ENCODE results near the gene CDT1.

CDT1 gene

DNA sequence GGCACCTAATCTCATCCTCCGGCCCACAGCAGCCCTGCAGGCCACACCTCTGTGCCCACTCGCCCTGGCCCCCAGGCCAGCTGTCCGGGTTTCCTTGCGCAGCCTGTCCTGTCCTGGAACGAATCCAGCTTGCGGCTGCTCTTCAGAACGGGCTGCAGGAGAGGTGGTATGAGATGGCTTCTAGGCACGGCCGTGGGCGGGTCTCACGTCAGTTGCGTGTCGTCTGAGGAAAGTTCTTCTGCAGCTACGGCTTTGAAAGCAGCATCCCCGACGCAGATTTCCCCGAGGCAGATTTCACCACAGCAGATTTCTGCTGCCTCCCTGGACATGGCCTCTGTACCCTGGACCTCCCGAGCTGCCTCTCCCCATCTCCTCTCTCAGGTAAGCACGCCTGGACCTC is 35.0 kb downstream of the CDT1 start:
- FAIRE-seq (no peak), DNase-seq (ENCODE audit: insufficient read length, low spot score) (no peak)
- TF ChIP-seq TAF1 (IDR thresholded peaks at IDR 0.05; ENCODE audit: low read depth, low read length): no peak
- TF ChIP-seq POLR2AphosphoS5 (IDR thresholded peaks at IDR 0.05; ENCODE audit: low read depth, low read length): no peak
- TF ChIP-seq SPI1 (IDR thresholded peaks at IDR 0.05; ENCODE audit: low read depth, low read length): no peak
- TF ChIP-seq POLR2A (IDR thresholded peaks at IDR 0.05; ENCODE audit: low read depth, low read length): no peak
- TF ChIP-seq PAX5 (IDR thresholded peaks at IDR 0.05; ENCODE audit: insufficient read depth, low read length, severe bottlenecking): no peak
- TF ChIP-seq POU2F2 (IDR thresholded peaks at IDR 0.05; ENCODE audit: low read depth, low read length): no peak

DNA sequence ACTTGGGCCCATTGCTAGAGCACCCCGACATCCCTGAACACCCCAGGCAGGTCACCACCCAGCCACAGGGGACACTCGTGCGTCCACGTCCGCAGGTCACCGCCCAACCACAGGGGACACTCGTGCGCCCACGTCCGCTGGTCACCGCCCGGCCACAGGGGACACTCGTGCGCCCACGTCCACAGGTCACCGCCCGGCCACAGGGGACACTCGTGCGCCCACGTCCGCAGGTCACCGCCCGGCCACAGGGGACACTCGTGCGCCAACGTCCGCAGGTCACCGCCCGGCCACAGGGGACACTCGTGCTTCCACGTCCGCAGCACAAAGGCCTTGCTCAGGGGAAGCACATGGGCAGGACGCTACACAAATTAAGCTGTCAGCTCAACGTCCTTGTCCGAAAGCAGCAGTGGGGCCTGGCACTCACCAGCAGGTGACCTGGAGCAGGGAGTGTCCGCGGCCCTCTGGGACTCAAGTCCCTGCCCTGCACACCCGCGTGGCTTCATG is 35.5 kb downstream of the CDT1 start:
- FAIRE-seq: no peak
- DNase-seq (ENCODE audit: insufficient read length, low spot score): no peak
- no peak for TF ChIP-seq POLR2A (IDR thresholded peaks at IDR 0.05; ENCODE audit: low read depth, low read length)
- no peak for TF ChIP-seq POU2F2 (IDR thresholded peaks at IDR 0.05; ENCODE audit: low read depth, low read length)
- no peak for TF ChIP-seq SPI1 (IDR thresholded peaks at IDR 0.05; ENCODE audit: low read depth, low read length)
- no peak for TF ChIP-seq TAF1 (IDR thresholded peaks at IDR 0.05; ENCODE audit: low read depth, low read length)
- TF ChIP-seq PAX5 (IDR thresholded peaks at IDR 0.05; ENCODE audit: insufficient read depth, low read length, severe bottlenecking): no peak
- TF ChIP-seq POLR2AphosphoS5 (IDR thresholded peaks at IDR 0.05; ENCODE audit: low read depth, low read length): no peak

DNA sequence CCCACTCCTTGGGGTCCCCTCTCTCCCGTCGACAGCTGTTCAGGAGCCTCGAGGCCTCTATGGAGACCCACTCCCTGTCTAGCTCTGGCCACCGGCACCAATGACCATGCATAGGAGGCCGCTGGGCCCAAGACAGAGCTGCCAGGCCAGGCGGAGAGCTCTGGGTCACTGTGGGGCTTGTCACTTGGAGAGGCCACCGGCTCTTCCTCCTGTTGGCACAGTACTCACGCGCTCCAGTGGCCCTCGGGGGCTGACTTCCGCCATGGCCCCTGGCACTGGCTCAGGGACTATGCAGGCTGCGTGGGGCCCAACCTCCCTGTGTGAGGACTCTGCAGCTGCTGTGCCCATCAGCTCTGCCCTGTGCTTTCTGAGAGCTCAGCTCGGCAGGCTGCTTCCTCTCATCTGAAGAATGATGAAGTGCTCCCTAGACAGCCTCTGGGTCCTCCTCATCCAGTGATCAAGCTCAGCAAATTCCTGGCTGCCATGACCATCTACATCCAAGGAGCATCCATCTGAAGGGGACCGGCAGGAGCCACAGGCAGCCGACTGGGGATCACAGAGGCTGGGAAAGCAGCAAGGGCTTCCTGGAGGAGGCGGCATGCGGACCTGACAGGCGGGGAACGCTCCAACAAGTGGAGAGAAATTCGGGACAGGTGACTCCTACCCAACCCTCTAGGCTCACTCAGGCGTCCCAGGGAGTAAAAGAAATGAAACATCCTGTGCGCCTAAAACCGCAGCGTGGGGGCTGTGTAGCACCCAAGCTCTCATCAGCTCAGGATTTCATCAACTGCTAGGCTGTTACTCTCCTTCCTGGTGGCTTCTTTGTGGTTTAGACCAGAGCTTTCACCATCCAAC is 36.4 kb downstream of the CDT1 start:
- TF ChIP-seq TAF1 (IDR thresholded peaks at IDR 0.05; ENCODE audit: low read depth, low read length) (no peak), POU2F2 (IDR thresholded peaks at IDR 0.05; ENCODE audit: low read depth, low read length) (no peak), SPI1 (IDR thresholded peaks at IDR 0.05; ENCODE audit: low read depth, low read length) (no peak)
- DNase-seq (ENCODE audit: insufficient read length, low spot score) (no peak), FAIRE-seq (no peak)

DNA sequence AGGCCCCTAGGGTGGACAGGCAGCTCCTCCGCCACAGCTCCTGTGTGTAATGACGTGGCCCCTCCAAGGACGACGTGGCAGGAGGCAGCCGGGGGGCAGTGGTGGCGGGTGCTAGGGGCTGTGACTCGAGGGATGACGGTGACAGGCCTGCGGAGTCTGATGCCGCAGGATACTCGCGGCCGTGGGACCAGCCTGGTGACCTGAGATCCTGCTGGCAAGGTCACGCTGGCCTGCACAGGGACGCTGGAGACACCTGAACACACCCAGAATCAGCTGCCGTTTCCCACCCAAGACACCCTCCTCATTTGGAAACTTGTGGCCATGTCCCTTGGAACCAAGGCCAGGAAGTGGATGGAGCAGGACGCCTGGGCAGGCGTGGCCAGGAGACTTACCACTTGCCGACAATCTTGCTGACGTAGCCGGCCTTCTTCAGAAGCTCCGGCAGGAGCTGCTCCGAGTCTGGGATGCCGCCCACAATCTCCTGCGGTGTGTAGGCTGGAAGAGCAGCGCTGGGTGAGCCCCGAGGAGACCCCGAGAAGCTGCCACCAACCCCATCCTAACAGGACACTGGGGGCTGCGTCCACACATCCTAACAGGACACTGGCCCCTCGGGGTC is 37.1 kb downstream of the CDT1 start:
- FAIRE-seq (no peak), DNase-seq (ENCODE audit: insufficient read length, low spot score) (no peak)
- no peak for TF ChIP-seq POLR2AphosphoS5 (IDR thresholded peaks at IDR 0.05; ENCODE audit: low read depth, low read length)
- TF ChIP-seq SPI1 (IDR thresholded peaks at IDR 0.05; ENCODE audit: low read depth, low read length): no peak
- no peak for TF ChIP-seq POU2F2 (IDR thresholded peaks at IDR 0.05; ENCODE audit: low read depth, low read length)
- TF ChIP-seq PAX5 (IDR thresholded peaks at IDR 0.05; ENCODE audit: insufficient read depth, low read length, severe bottlenecking): no peak
- TF ChIP-seq TAF1 (IDR thresholded peaks at IDR 0.05; ENCODE audit: low read depth, low read length): no peak
- no peak for TF ChIP-seq POLR2A (IDR thresholded peaks at IDR 0.05; ENCODE audit: low read depth, low read length)

DNA sequence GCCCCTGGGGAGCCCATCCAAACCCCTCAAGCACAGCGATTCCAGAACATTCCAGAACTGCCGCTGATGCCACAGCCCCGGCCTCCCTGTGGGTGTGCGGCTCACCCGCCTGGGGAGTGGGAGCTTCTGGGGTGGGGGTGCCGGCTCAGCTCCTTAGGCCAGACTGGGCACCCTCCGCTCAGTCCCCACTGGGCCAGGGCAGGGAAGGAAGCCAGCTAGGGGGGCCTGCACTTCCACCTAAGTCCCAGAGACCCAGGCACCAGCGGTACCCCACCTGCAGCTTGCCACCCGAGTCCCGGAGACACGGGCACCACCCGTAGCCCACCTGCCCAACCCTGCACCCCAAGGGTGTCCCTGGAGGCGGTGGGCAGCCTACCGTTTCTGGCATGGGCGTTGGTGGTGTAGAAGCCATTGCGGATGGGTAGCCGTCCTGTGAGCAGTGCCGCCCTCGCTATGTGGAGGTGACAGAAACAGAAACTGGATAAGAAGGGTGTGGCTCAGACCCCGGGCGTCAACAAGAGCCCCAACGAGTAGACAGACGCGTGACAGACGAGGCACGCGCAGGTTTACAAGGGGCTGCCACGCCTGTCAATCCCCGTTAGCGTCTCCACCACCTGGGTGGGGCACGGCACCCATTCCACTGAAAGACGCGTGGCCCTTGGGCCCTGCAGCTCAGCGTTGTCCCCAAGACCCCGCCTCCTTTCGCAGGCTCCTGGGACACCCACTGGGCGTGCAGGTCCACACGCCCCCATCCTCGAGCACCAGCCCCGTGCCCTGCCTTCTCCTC is 38.1 kb downstream of the CDT1 start:
- no peak for FAIRE-seq
- no peak for DNase-seq (ENCODE audit: insufficient read length, low spot score)
- TF ChIP-seq POU2F2 (IDR thresholded peaks at IDR 0.05; ENCODE audit: low read depth, low read length) (no peak), PAX5 (IDR thresholded peaks at IDR 0.05; ENCODE audit: insufficient read depth, low read length, severe bottlenecking) (no peak), POLR2A (IDR thresholded peaks at IDR 0.05; ENCODE audit: low read depth, low read length) (no peak), TAF1 (IDR thresholded peaks at IDR 0.05; ENCODE audit: low read depth, low read length) (no peak), POLR2AphosphoS5 (IDR thresholded peaks at IDR 0.05; ENCODE audit: low read depth, low read length) (no peak), SPI1 (IDR thresholded peaks at IDR 0.05; ENCODE audit: low read depth, low read length) (no peak)

DNA sequence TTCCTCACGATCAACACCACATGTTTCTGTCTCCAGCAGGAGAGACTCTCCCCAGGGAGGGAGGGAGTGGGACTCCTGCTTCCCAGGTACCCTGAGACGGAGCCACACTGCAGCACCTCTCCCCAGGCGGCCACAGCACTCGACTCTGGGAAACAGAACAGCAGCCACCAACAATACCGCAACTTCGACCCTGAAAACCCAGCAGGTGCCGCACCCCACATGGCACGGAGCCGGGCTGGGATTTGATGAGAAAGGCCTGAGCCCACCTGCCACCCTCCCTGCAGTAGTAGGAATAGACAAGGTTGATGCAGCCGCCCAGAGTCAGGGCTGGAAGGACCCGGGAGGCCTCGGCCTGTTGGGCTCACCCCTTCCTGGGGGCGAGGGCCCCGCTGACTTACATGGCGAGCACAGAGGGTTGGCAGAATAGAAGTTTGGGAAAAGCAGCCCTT is 38.7 kb downstream of the CDT1 start:
- DNase-seq (ENCODE audit: insufficient read length, low spot score): no peak
- no peak for FAIRE-seq
- no peak for TF ChIP-seq POLR2AphosphoS5 (IDR thresholded peaks at IDR 0.05; ENCODE audit: low read depth, low read length)
- no peak for TF ChIP-seq PAX5 (IDR thresholded peaks at IDR 0.05; ENCODE audit: insufficient read depth, low read length, severe bottlenecking)
- TF ChIP-seq POLR2A (IDR thresholded peaks at IDR 0.05; ENCODE audit: low read depth, low read length): no peak
- no peak for TF ChIP-seq SPI1 (IDR thresholded peaks at IDR 0.05; ENCODE audit: low read depth, low read length)
- no peak for TF ChIP-seq POU2F2 (IDR thresholded peaks at IDR 0.05; ENCODE audit: low read depth, low read length)
- no peak for TF ChIP-seq TAF1 (IDR thresholded peaks at IDR 0.05; ENCODE audit: low read depth, low read length)

DNA sequence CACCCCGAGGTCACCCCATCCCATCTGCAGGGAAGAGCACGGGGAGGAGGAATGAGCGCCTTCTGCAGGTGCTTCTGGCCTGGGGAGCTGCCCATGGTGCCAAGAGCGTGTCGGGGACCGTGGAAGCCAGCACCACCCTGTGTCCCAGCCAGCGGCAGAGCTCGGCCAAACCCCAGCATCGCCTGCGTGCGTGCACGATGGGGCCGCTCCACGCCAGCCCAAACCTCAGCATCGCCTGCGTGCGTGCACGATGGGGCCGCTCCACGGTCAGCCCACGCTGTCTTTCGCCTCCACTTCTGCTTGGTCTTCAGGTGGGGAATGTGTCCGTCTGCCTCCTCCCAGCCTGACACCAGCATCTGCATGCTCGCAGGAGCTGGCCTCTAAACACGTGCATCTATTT is 39.2 kb downstream of the CDT1 start:
- TF ChIP-seq TAF1 (IDR thresholded peaks at IDR 0.05; ENCODE audit: low read depth, low read length) (no peak), SPI1 (IDR thresholded peaks at IDR 0.05; ENCODE audit: low read depth, low read length) (no peak)
- no peak for FAIRE-seq
- no peak for DNase-seq (ENCODE audit: insufficient read length, low spot score)

DNA sequence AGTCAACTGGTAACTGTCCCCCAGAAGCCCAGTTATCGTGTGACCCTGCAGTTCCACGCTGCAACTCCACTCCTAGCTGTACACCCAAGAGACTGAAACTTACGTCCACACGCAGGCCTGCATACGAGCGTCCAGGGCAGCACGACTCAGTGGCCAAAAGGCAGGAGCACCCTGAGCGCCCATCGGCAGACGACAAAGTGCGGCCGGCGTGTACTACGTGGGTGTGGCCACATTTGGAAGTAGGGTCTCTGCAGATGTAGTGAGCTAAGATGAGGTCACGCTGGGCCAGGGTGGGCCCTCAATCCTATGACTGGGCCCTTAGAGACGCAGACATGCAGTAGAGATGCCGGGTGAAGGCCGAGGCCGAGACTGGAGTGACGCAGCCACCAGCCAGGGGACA is 39.7 kb downstream of the CDT1 start:
- no peak for TF ChIP-seq POU2F2 (IDR thresholded peaks at IDR 0.05; ENCODE audit: low read depth, low read length)
- no peak for TF ChIP-seq PAX5 (IDR thresholded peaks at IDR 0.05; ENCODE audit: insufficient read depth, low read length, severe bottlenecking)
- TF ChIP-seq TAF1 (IDR thresholded peaks at IDR 0.05; ENCODE audit: low read depth, low read length): no peak
- no peak for TF ChIP-seq SPI1 (IDR thresholded peaks at IDR 0.05; ENCODE audit: low read depth, low read length)
- TF ChIP-seq POLR2A (IDR thresholded peaks at IDR 0.05; ENCODE audit: low read depth, low read length): no peak
- no peak for TF ChIP-seq POLR2AphosphoS5 (IDR thresholded peaks at IDR 0.05; ENCODE audit: low read depth, low read length)
- FAIRE-seq (no peak), DNase-seq (ENCODE audit: insufficient read length, low spot score) (no peak)

DNA sequence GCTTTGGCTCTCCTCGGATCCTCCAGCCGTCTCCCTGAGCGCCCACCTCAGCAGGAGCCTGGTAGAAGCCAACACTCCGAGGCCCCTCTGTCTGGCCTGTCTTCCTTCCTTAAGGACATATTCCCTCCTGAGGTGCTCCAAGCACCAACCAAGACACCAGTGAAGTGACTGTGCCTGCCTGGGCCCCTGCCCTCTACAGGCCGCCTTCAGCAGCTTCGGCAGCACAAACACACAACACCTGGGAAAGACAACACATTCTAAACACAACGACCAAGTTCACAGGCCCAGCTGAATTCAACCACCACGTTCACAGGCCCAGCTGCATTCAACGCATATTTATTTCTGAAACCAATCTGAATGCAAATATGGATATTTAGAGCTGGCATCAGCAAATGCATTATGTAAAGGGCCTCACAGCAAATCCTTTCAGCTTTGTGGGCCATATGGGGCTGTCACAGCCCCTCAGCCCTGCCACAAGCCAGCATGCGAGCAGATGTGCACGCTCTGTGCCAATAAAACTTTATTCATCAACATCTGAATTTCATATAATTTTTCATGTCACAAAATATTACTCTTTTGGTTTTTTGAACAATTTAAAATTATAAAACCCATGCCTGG is 40.9 kb downstream of the CDT1 start:
- no peak for FAIRE-seq

More for the DNA sequence above, 40.9 kb downstream of the CDT1 start:
- DNase-seq (ENCODE audit: insufficient read length, low spot score): no peak
- TF ChIP-seq PAX5 (IDR thresholded peaks at IDR 0.05; ENCODE audit: insufficient read depth, low read length, severe bottlenecking) (no peak), POLR2AphosphoS5 (IDR thresholded peaks at IDR 0.05; ENCODE audit: low read depth, low read length) (no peak), POLR2A (IDR thresholded peaks at IDR 0.05; ENCODE audit: low read depth, low read length) (no peak), SPI1 (IDR thresholded peaks at IDR 0.05; ENCODE audit: low read depth, low read length) (no peak), TAF1 (IDR thresholded peaks at IDR 0.05; ENCODE audit: low read depth, low read length) (no peak), POU2F2 (IDR thresholded peaks at IDR 0.05; ENCODE audit: low read depth, low read length) (no peak)

Data from GM12891 (cell line).